Pancreas (tissue), 10 donors: Measurements from ENCODE around the gene GSG1L. TPM values are rescaled to one million over a fixed set of nuclear protein-coding genes. Genes with fewer than 3 reads are reported as not detected.

ENCODE experiments used
- ATAC-seq, 4 donors: fragments of 200-7000 bp; cut with Tn5 transposase; one replicate each; pipeline versions ENCODE4 v1.8.0 to v1.9.1; 2020; ENCODE audit warnings: mild to moderate bottlenecking in 4 of 4, moderate library complexity in 4 of 4
- DNase-seq, 6 donors: peaks; one replicate each; pipeline ENCODE4 v3.0.0-alpha.2; 2020
- FAIRE-seq: peaks from 2 replicates; lab custom pipeline; 2012; peaks lifted over from hg19 to GRCh38; lab: Jason Lieb, UNC
- H3K27ac ChIP-seq, 4 donors: fragments of 200-600 bp; sonication (generic); 1 replicate in 3 of 4; 2 replicates in 1 of 4; pipeline versions ENCODE4 v1.5.0 to v1.8.0; 2020
- H3K27me3 ChIP-seq, 4 donors: fragments of 200-600 bp; one replicate each; pipeline ENCODE4 v1.8.0; 2021
- H3K36me3 ChIP-seq, 3 donors: fragments of 200-600 bp; sonication (generic) in 1 of 3; one replicate each; pipeline versions ENCODE4 v1.5.0 to v1.8.0; 2020 to 2021
- H3K4me1 ChIP-seq, 3 donors: fragments of 200-600 bp; one replicate each; pipeline ENCODE4 v1.8.0; 2021
- H3K4me3 ChIP-seq, 4 donors: fragments of 200-600 bp; sonication (generic) in 2 of 4; one replicate each; pipeline versions ENCODE4 v1.5.0 to v1.8.0; 2020 to 2021
- H3K9me3 ChIP-seq, 4 donors: fragments of 200-600 bp; one replicate each; pipeline ENCODE4 v1.8.0; 2021
- WGBS, 2 donors: extraction: QIAGEN DNeasy Blood & Tissue Kit; methylation state at CpG; one replicate each; pipeline ENCODE4 v1.1.7; 2013; 5-methylcytosine and 5-hydroxymethylcytosine counted together
- intact Hi-C, 3 donors: fragments of 100-400 bp; cut with DNase I; formaldehyde crosslinking; loops; one replicate each; pipeline versions ENCODE4 v1.11.1 to v1.14.2; 2022
- polyA plus RNA-seq, 2 donors: library from polyadenylated mRNA; stranded (reverse); fragments of 200-250 nt; gene quantifications; one replicate each; pipeline ENCODE4 v1.2.3, GENCODE V29; 2013
- total RNA-seq, 6 donors: library from RNA; stranded (reverse); fragmentation: NEBNext Ultra II Directional in 4 of 6; extraction: Animal tissue kit (Norgen Biotek cat#: 25700) in 4 of 6; gene quantifications; one replicate each; pipeline versions ENCODE4 v1.2.1 to v1.2.4, GENCODE V29; 2021 to 2023
- TF ChIP-seq, protein P1 (sequence below), 4 donors: fragments of 200-600 bp; sonication (generic) in 3 of 4; IDR thresholded peaks; one replicate each; pipeline versions ENCODE4 v1.5.0 to v1.8.0; 2021; ENCODE audit warnings: antibody characterized with exemption in 4 of 4
- donor health status: healthy with polysubstance abuse.
- donor health status: DM: no; HTN: no; CAD: no; lungs with moderate emphysema.
- donor health status: DM: no; HTN: no; CAD: no.
- donor health status: control.
- donor health status: control.
- donor health status: Bipolar disorder and iron deficiency.
- donor health status: DM: yes; HTN: yes; CAD: no.
- donor health status: DM: no; HTN: no; CAD: no.
- donor health status: DM: no; HTN: no; CAD: no.
- donor health status: DM: yes; HTN: yes; CAD: no.

The GSG1L gene
- total and polyA plus RNA-seq, 8 donors: 0.02 to 0.12 TPM; not detected in 6

DNA sequence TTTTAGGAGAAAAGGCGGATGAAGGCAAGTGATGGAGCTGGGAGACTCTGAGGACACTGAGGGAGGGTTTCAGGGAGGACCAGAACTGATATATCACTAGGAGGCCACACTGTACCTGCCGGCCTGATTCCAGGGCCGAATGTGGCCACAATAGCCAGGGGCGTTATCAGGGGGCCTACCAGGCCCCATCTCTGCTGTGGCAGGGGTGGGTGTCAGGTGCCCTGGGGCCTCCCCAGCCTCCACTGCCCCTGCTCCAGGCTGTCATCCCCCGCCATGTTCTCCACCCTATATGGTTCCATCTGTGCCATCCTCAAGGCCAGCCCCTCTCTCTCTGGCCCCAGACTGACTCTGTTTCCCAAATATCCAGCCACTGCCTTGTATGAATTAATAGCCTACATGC is 246.5 kb downstream of the GSG1L start:
- WGBS, 2 donors: 55 to 78% methylated on average over 5 of the region's 5 CpGs
- Histone ChIP-seq H3K4me3 (no peak overlapping the region), H3K4me1 (no peaks in the 10 kb centered on the region), H3K27me3 (no peaks in the 10 kb centered on the region), H3K36me3 (no peaks in the 10 kb centered on the region), H3K27ac (no peak overlapping the region), H3K9me3 (no peaks in the 10 kb centered on the region)
- TF ChIP-seq, protein P1, sequence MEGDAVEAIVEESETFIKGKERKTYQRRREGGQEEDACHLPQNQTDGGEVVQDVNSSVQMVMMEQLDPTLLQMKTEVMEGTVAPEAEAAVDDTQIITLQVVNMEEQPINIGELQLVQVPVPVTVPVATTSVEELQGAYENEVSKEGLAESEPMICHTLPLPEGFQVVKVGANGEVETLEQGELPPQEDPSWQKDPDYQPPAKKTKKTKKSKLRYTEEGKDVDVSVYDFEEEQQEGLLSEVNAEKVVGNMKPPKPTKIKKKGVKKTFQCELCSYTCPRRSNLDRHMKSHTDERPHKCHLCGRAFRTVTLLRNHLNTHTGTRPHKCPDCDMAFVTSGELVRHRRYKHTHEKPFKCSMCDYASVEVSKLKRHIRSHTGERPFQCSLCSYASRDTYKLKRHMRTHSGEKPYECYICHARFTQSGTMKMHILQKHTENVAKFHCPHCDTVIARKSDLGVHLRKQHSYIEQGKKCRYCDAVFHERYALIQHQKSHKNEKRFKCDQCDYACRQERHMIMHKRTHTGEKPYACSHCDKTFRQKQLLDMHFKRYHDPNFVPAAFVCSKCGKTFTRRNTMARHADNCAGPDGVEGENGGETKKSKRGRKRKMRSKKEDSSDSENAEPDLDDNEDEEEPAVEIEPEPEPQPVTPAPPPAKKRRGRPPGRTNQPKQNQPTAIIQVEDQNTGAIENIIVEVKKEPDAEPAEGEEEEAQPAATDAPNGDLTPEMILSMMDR (IDR thresholded peaks at IDR 0.05): no peak
- DNase-seq: peak in 1 of 6 donors; percentile 21
- FAIRE-seq: no peak
- intact Hi-C loops: no loop called here
- ATAC-seq: no peak

DNA sequence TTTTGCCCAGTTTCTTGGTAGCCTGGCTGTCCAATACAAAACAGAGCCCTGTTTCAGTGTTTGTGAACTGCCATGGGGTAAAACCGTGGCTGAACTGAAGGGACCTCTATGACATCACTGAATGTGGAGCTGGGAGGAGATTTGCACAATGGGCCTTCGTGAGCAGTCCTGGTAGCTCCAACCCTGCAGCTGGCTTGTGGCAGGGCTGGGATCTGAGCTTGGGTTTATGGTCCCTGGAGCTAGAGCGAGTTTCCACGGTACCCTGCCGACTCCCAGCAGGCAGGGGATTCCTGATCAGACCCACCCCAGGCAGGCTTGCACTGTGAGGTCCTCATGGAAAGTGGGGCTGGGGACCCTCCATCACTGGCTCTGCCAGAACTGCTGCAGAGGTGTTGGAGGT is 247.0 kb downstream of the GSG1L start:
- intact Hi-C loops: no loop called here
- WGBS, 2 donors: 42 to 57% methylated on average over 5 of the region's 5 CpGs
- Histone ChIP-seq H3K27ac (no peak overlapping the region), H3K4me3 (no peak overlapping the region), H3K9me3 (no peaks in the 10 kb centered on the region), H3K4me1 (no peaks in the 10 kb centered on the region), H3K36me3 (no peaks in the 10 kb centered on the region), H3K27me3 (no peaks in the 10 kb centered on the region)
- no peak for ATAC-seq
- peak in 2 of 6 donors; percentile 4 to 30 for DNase-seq
- FAIRE-seq: no peak
- TF ChIP-seq, protein P1 (IDR thresholded peaks at IDR 0.05): no peak

DNA sequence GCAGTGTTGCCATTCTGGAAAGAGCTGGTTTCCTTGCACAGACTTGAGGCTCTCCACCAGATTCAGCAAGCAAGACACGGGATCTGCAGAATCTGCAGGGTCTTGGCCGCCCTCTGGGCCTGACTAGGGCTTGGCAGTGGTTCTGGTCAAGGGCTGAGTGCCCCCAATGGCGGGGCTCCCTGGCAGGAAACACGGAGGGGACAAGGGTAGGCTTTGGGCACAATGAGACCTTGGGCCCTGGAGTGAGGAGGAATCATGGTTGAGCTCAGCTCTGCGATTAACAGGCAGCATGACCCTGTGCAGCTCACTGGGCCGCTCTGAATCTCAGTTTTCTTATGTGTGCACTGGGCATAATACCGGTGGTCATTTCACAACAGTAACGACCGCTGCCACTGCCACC is 249.9 kb downstream of the GSG1L start:
- FAIRE-seq: no peak
- TF ChIP-seq, protein P1 (IDR thresholded peaks at IDR 0.05): no peak
- Histone ChIP-seq H3K9me3 (no peaks in the 10 kb centered on the region), H3K4me3 (no peak overlapping the region), H3K4me1 (no peaks in the 10 kb centered on the region), H3K27me3 (no peaks in the 10 kb centered on the region), H3K36me3 (no peaks in the 10 kb centered on the region), H3K27ac (no peak overlapping the region)
- peak in 2 of 6 donors; percentile 4 to 21 for DNase-seq
- WGBS, 2 donors: 74 to 83% methylated on average over 9 of the region's 9 CpGs
- no peak for ATAC-seq
- intact Hi-C loops: no loop called here

DNA sequence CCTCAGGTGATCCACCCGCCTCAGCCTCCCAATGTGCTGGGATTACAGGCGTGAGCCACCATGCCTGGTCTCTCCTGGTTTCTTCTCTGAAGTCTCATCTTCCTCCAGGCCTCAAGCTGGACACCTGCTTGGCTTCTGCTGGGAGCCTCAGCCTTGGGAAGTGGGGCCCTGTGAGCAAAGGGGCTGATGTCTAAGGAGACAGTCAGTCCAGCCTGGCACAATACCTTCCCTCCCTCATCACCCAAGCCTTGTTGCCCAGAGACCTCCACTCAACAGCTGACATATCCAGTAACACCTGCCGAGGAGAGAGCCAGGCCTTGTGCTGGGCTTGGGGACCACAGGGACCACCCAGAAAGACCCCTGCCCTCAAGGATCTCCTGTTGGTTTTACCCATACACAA is 251.6 kb downstream of the GSG1L start:
- H3K36me3 ChIP-seq: no peaks in the 10 kb centered on the region
- H3K27me3 ChIP-seq: no peaks in the 10 kb centered on the region
- intact Hi-C loops: no loop called here
- no peak overlapping the region for H3K4me3 ChIP-seq
- no peaks in the 10 kb centered on the region for H3K9me3 ChIP-seq
- TF ChIP-seq, protein P1 (IDR thresholded peaks at IDR 0.05): no peak
- H3K27ac ChIP-seq: no peak overlapping the region
- DNase-seq (peak in 2 of 6 donors; percentile 2 to 6), ATAC-seq (no peak), FAIRE-seq (no peak)
- 51 to 62% methylated on average over 3 of the region's 3 CpGs for WGBS, 2 donors
- H3K4me1 ChIP-seq: no peaks in the 10 kb centered on the region

DNA sequence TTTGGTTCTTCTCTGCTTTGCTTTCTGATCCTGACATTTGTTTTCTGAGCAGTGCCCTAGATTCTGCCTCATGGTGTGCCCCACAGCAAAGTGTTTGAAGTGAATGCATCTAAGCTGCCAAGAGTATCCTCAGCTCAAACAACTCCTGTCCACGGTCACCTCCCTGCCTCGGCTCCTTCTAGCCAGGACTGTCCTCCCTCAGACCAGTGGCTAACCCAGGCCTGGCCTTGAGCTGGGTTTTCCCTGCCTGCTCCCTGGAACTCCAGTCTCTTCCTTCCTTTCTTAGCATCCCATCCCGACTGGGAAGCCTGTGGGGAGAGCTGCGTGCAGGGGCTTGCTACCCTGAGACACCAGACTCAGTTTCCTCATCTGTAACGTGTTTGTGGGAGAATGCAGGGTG is 256.5 kb downstream of the GSG1L start:
- FAIRE-seq (no peak), DNase-seq (no peak), ATAC-seq (no peak)
- no peaks in the 10 kb centered on the region for H3K9me3 ChIP-seq
- H3K4me3 ChIP-seq: no peak overlapping the region
- H3K36me3 ChIP-seq: no peaks in the 10 kb centered on the region
- intact Hi-C loops: no loop called here
- 39 to 54% methylated on average over 5 of the region's 5 CpGs for WGBS, 2 donors
- no peaks in the 10 kb centered on the region for H3K4me1 ChIP-seq
- H3K27me3 ChIP-seq: no peaks in the 10 kb centered on the region
- H3K27ac ChIP-seq: no peak overlapping the region
- TF ChIP-seq, protein P1 (IDR thresholded peaks at IDR 0.05): no peak
